NCI-H146 treated with DMSO at 0.1 percent for 48 hours (cell line): ENCODE measurements around the gene SOS2.
A peak's percentile ranks its signal among the peaks of the same experiment; 100 is the strongest.
"Not testable (repeated sequence)": the region's sequence is repeated elsewhere in the genome, so short reads cannot be mapped to it uniquely, and the experiment has no call there.

Experiments
- DNase-seq: peaks from one replicate; lab custom pipeline; 2025; ENCODE audit not compliant: unreplicated experiment; lab: John Stamatoyannopoulos, UW

Gene SOS2

GRCh38 chr14:50228313-50228712 lies 3.1 kb downstream of the SOS2 start:
- no peak for DNase-seq

GRCh38 chr14:50225974-50226297 lies 5.4 kb downstream of the SOS2 start:
- DNase-seq: no peak

- no peak for DNase-seq
Observed at GRCh38 chr14:50225067-50225973, 6.1 kb downstream of the SOS2 start.

GRCh38 chr14:50222055-50222613 lies 9.2 kb downstream of the SOS2 start:
- DNase-seq: no peak

- no peak for DNase-seq
Observed at GRCh38 chr14:50218501-50218900, 12.9 kb downstream of the SOS2 start.

- no peak for DNase-seq
Observed at GRCh38 chr14:50215416-50215815, 16.0 kb downstream of the SOS2 start.

GRCh38 chr14:50213795-50214194 lies 17.6 kb downstream of the SOS2 start:
- no peak for DNase-seq

GRCh38 chr14:50212726-50213125 lies 18.7 kb downstream of the SOS2 start:
- no peak for DNase-seq

- peak; percentile 65 for DNase-seq
Observed at GRCh38 chr14:50210074-50210473, 21.3 kb downstream of the SOS2 start.

- no peak for DNase-seq
Observed at GRCh38 chr14:50198499-50198898, 32.9 kb downstream of the SOS2 start.

GRCh38 chr14:50191499-50191898 lies 39.9 kb downstream of the SOS2 start:
- DNase-seq: no peak

- no peak for DNase-seq
Observed at GRCh38 chr14:50186107-50186506, 45.3 kb downstream of the SOS2 start.

GRCh38 chr14:50173891-50174290 lies 57.5 kb downstream of the SOS2 start:
- DNase-seq: no peak

GRCh38 chr14:50171895-50172294 lies 59.5 kb downstream of the SOS2 start:
- DNase-seq: no peak

- not testable (repeated sequence) for DNase-seq
Observed at GRCh38 chr14:50167381-50167780, 64.0 kb downstream of the SOS2 start.

- no peak for DNase-seq
Observed at GRCh38 chr14:50156111-50156510, 75.3 kb downstream of the SOS2 start.

GRCh38 chr14:50148799-50149198 lies 82.6 kb downstream of the SOS2 start:
- no peak for DNase-seq

GRCh38 chr14:50139192-50139591 lies 92.2 kb downstream of the SOS2 start:
- DNase-seq: no peak

GRCh38 chr14:50127802-50128201 lies 103.6 kb downstream of the SOS2 start:
- DNase-seq: no peak

- DNase-seq: peak; percentile 50
Observed at GRCh38 chr14:50123062-50123461, 108.3 kb downstream of the SOS2 start.

- DNase-seq: no peak
Observed at GRCh38 chr14:50122291-50122690, 109.1 kb downstream of the SOS2 start.

GRCh38 chr14:50121486-50121885 lies 109.9 kb downstream of the SOS2 start:
- DNase-seq: no peak

GRCh38 chr14:50117456-50117855 lies 113.9 kb downstream of the SOS2 start:
- no peak for DNase-seq
